Vagina (tissue), 2 donors: ENCODE data around the gene ANAPC2.

ENCODE experiments used
- CTCF ChIP-seq, 3 experiments: fragments of 450-650 bp in 2 of 3; fragments of 200-600 bp in 1 of 3; sonication (generic) in 1 of 3; IDR thresholded peaks; one replicate each; pipeline ENCODE4 v1.5.1; 2017 to 2019; ENCODE audit warnings: antibody characterized with exemption in 3 of 3, mild to moderate bottlenecking in 2 of 3, moderate library complexity in 2 of 3
- POLR2A ChIP-seq, 2 donors: fragments of 450-650 bp; IDR thresholded peaks; one replicate each; pipeline ENCODE4 v1.6.1; 2017; ENCODE audit warnings: antibody characterized with exemption in 2 of 2, mild to moderate bottlenecking in 2 of 2, moderate library complexity in 2 of 2
- POLR2AphosphoS5 ChIP-seq, 2 donors: sonication (generic); formaldehyde crosslinking; IDR thresholded peaks; one replicate each; pipeline ENCODE4 v1.9.0; 2017; ENCODE audit warnings: antibody characterized with exemption in 2 of 2, mild to moderate bottlenecking in 2 of 2, low read depth in 1 of 2; ENCODE audit not compliant: insufficient read depth in 1 of 2

- no peak for TF ChIP-seq CTCF (IDR thresholded peaks at IDR 0.05)
- TF ChIP-seq POLR2A (IDR thresholded peaks at IDR 0.05): no peak
- no peak for TF ChIP-seq POLR2AphosphoS5 (IDR thresholded peaks at IDR 0.05; ENCODE audit: insufficient read depth in 1 of 2, low read depth in 1 of 2)
Measured at GRCh38 chr9:137191691-137192447, 3.5 kb upstream of the ANAPC2 start.
